SU-DHL-6 (cell line): ENCODE measurements around the gene PACSIN3.

ENCODE experiments used
- EZH2phosphoT487 ChIP-seq: fragments of 200-600 bp; sonication (generic), shearing (Covaris generic); conservative IDR thresholded peaks from 2 replicates; pipeline ENCODE4 v1.6.1; 2018; ENCODE audit warnings: mild to moderate bottlenecking, antibody characterized with exemption, low read length, moderate library complexity, mixed read lengths
- TF ChIP-seq, protein P1 (sequence below): fragments of 200-600 bp; sonication (generic); IDR thresholded peaks from one replicate; pipeline ENCODE4 v1.5.1; 2017; ENCODE audit warnings: antibody characterized with exemption, mild to moderate bottlenecking, low read length, moderate library complexity; ENCODE audit not compliant: insufficient read depth, poor library complexity, severe bottlenecking

DNA sequence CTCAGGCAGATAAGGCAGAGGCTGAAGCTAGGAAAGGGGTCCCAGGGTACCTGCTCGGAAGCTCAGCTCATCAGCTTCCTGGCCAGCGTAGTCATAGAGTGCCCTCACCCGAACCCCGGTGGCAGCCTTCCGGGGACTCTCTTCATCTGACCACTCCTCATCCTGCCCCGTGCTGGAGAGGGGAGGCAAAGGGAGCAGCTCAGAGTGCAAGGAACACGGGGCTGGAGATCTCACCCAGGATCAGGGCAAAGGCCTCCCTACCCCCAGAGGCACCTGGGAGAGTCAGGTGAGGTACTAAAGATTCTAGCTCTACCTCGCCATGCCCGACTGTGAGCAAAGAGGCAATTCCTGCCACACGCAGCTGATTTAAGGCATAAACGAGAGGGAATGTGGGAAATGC, 7.9 kb downstream of the PACSIN3 start:
- TF ChIP-seq, protein P1, sequence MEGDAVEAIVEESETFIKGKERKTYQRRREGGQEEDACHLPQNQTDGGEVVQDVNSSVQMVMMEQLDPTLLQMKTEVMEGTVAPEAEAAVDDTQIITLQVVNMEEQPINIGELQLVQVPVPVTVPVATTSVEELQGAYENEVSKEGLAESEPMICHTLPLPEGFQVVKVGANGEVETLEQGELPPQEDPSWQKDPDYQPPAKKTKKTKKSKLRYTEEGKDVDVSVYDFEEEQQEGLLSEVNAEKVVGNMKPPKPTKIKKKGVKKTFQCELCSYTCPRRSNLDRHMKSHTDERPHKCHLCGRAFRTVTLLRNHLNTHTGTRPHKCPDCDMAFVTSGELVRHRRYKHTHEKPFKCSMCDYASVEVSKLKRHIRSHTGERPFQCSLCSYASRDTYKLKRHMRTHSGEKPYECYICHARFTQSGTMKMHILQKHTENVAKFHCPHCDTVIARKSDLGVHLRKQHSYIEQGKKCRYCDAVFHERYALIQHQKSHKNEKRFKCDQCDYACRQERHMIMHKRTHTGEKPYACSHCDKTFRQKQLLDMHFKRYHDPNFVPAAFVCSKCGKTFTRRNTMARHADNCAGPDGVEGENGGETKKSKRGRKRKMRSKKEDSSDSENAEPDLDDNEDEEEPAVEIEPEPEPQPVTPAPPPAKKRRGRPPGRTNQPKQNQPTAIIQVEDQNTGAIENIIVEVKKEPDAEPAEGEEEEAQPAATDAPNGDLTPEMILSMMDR: no peak
- no peak for TF ChIP-seq EZH2phosphoT487
